HG03175 (cell line): Measurements from ENCODE around the gene DIDO1.
"Not testable (repeated sequence)": the region's sequence is repeated elsewhere in the genome, so short reads cannot be mapped to it uniquely, and the experiment has no call there.

Experiments
- ATAC-seq: cut with Tn5 transposase; IDR thresholded peaks from one replicate; pipeline ENCODE4 v1.9.1; 2021; ENCODE audit warnings: mild to moderate bottlenecking, moderate library complexity; ENCODE audit not compliant: unreplicated experiment

The DIDO1 gene

GRCh38 chr20:62860391-62860923, 65.8 kb downstream of the DIDO1 start:
- ATAC-seq = no peak

- ATAC-seq = no peak
These were observed 66.6 kb downstream of the DIDO1 start for GRCh38 chr20:62859721-62860120.

GRCh38 chr20:62858058-62858830, 68.1 kb downstream of the DIDO1 start:
- no peak for ATAC-seq

GRCh38 chr20:62856931-62857619, 69.2 kb downstream of the DIDO1 start:
- ATAC-seq = no peak

GRCh38 chr20:62855120-62855519, 71.2 kb downstream of the DIDO1 start:
- ATAC-seq = no peak

GRCh38 chr20:62854121-62854520, 72.2 kb downstream of the DIDO1 start:
- no peak for ATAC-seq

- not testable (repeated sequence) for ATAC-seq
These were observed 73.0 kb downstream of the DIDO1 start for GRCh38 chr20:62853304-62853703.

GRCh38 chr20:62852841-62853240, 73.5 kb downstream of the DIDO1 start:
- no peak for ATAC-seq

- no peak for ATAC-seq
These were observed 74.1 kb downstream of the DIDO1 start for GRCh38 chr20:62852196-62852595.

GRCh38 chr20:62850333-62850974, 75.9 kb downstream of the DIDO1 start:
- ATAC-seq = no peak

GRCh38 chr20:62849431-62849830, 76.9 kb downstream of the DIDO1 start:
- no peak for ATAC-seq

GRCh38 chr20:62848917-62849316, 77.4 kb downstream of the DIDO1 start:
- not testable (repeated sequence) for ATAC-seq

- ATAC-seq = no peak
These were observed 80.0 kb downstream of the DIDO1 start for GRCh38 chr20:62846166-62846890.

GRCh38 chr20:62845416-62846160, 80.7 kb downstream of the DIDO1 start:
- ATAC-seq = no peak

- no peak for ATAC-seq
These were observed 82.1 kb downstream of the DIDO1 start for GRCh38 chr20:62844182-62844581.

GRCh38 chr20:62843656-62844055, 82.6 kb downstream of the DIDO1 start:
- ATAC-seq = no peak

- no peak for ATAC-seq
These were observed 84.5 kb downstream of the DIDO1 start for GRCh38 chr20:62841705-62842212.

GRCh38 chr20:62840244-62841197, 85.8 kb downstream of the DIDO1 start:
- no peak for ATAC-seq

- no peak for ATAC-seq
These were observed 86.5 kb downstream of the DIDO1 start for GRCh38 chr20:62839816-62840215.
